ENCODE measurements around the gene SH3RF1.

GRCh38 chr4:169175476-169175875, 95.3 kb downstream of the SH3RF1 start:
- TF ChIP-seq CTCF (IDR thresholded peaks at IDR 0.05; ENCODE audit: low read depth, low read length) (no peak), EZH2phosphoT487 (IDR thresholded peaks at IDR 0.05; ENCODE audit: low read depth) (no peak)
